Measurements from ENCODE around the gene P2RY12. TPM values are rescaled to one million over a fixed set of nuclear protein-coding genes. Genes with fewer than 3 reads are reported as not detected.

Gene P2RY12
- total RNA-seq, 1 donor from 2014 or later, result not detected

DNA sequence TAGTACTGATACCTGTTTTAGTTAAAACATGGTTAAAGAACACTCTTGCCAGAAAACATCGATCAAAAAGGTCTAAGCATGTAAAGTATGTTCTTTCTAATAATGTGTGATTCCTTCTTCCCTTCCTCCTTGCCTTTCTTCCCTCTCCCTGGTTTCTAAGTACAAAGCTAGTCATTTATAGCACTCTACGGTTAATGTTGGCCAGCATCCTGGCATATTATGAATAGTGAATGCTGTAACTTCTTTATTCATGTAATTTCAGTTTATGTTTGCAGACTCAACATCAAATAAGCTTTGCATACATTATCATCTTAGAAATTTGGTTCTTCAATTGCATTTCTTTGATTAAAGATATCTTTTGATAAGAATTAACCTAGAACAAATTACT lies 27.1 kb downstream of the P2RY12 start:
- TF ChIP-seq, protein P1, sequence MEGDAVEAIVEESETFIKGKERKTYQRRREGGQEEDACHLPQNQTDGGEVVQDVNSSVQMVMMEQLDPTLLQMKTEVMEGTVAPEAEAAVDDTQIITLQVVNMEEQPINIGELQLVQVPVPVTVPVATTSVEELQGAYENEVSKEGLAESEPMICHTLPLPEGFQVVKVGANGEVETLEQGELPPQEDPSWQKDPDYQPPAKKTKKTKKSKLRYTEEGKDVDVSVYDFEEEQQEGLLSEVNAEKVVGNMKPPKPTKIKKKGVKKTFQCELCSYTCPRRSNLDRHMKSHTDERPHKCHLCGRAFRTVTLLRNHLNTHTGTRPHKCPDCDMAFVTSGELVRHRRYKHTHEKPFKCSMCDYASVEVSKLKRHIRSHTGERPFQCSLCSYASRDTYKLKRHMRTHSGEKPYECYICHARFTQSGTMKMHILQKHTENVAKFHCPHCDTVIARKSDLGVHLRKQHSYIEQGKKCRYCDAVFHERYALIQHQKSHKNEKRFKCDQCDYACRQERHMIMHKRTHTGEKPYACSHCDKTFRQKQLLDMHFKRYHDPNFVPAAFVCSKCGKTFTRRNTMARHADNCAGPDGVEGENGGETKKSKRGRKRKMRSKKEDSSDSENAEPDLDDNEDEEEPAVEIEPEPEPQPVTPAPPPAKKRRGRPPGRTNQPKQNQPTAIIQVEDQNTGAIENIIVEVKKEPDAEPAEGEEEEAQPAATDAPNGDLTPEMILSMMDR (conservative IDR thresholded peaks at IDR 0.05), result no peak
- DNase-seq (ENCODE audit: extremely low spot score, unreplicated experiment), result no peak
- no peak overlapping the region for H3K4me3 Mint-ChIP-seq
- H3K4me1 Mint-ChIP-seq (ENCODE audit: unreplicated experiment), result no peaks in the 10 kb centered on the region
- no peak overlapping the region for H3K27ac Mint-ChIP-seq
- H3K9me3 Mint-ChIP-seq, result no peaks in the 10 kb centered on the region
- H3K36me3 Mint-ChIP-seq, result no peaks in the 10 kb centered on the region
- no peaks in the 10 kb centered on the region for H3K27me3 Mint-ChIP-seq

DNA sequence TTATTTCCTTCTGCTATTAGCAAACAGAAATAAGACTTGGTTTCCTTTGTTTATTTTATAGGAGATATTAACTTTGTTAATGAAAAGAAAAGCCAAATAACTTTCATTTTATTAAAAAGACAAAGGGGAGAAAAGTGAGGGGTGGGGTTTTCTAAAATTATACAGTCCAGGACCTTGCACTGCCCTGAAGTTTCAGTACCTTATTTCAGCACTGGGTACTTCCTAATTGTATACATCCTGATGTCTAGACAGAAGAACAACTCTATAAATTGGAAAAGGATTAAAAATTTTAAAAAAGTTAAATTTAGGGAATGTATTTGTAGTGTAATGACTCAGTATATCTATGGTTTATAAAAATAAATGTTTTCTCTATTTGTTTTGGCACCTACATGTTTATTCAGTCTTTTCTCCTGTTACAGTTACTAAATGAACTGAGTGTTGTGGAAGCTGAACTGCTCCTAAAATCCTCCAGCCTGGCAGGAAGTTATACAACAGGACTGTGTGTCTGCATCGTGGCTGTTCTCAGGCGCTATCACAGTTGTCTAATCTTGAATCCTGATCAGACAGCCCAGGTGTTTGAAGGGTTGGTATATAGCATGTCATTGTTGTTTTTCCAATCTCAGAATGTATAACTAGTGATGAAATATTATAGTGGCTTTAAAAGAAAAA lies 27.6 kb downstream of the P2RY12 start:
- no peak overlapping the region for H3K4me3 Mint-ChIP-seq
- TF ChIP-seq, protein P1 (conservative IDR thresholded peaks at IDR 0.05), result no peak
- no peak for DNase-seq (ENCODE audit: extremely low spot score, unreplicated experiment)
- no peak overlapping the region for H3K27ac Mint-ChIP-seq
- H3K9me3 Mint-ChIP-seq, result no peaks in the 10 kb centered on the region
- no peaks in the 10 kb centered on the region for H3K27me3 Mint-ChIP-seq
- no peaks in the 10 kb centered on the region for H3K36me3 Mint-ChIP-seq
- H3K4me1 Mint-ChIP-seq (ENCODE audit: unreplicated experiment), result no peaks in the 10 kb centered on the region

- H3K4me3 Mint-ChIP-seq, result no peak overlapping the region
- H3K4me1 Mint-ChIP-seq (ENCODE audit: unreplicated experiment), result no peaks in the 10 kb centered on the region
- no peaks in the 10 kb centered on the region for H3K9me3 Mint-ChIP-seq
- no peak overlapping the region for H3K27ac Mint-ChIP-seq
- TF ChIP-seq, protein P1 (conservative IDR thresholded peaks at IDR 0.05), result no peak
- no peak for DNase-seq (ENCODE audit: extremely low spot score, unreplicated experiment)
- H3K27me3 Mint-ChIP-seq, result no peaks in the 10 kb centered on the region
- H3K36me3 Mint-ChIP-seq, result no peaks in the 10 kb centered on the region
Observed at GRCh38 chr3:151351648-151352047, 32.9 kb downstream of the P2RY12 start.

DNA sequence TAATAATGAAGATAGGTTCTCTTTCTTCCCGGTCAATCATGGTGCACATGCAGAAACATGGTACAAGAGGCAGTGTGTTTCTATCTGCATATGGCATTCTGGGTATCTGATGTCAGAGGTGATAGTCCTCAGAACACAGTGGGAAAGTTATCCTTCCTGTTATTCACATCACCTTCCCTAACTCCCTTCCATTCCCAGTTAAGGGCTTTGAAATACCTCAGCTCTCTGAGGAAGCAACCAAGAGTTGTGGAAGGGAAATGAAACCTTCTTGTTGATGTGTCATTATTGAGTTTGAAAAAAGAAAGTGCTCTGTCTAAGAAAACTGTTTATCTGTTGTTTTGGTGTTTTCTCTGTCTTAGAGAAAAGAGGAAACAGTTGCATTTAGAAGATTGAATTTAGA lies 33.3 kb downstream of the P2RY12 start:
- Mint-ChIP-seq H3K9me3 (no peaks in the 10 kb centered on the region), H3K27me3 (no peaks in the 10 kb centered on the region), H3K36me3 (no peaks in the 10 kb centered on the region), H3K27ac (no peak overlapping the region), H3K4me3 (no peak overlapping the region), H3K4me1 (ENCODE audit: unreplicated experiment) (no peaks in the 10 kb centered on the region)
- TF ChIP-seq, protein P1 (conservative IDR thresholded peaks at IDR 0.05), result no peak
- DNase-seq (ENCODE audit: extremely low spot score, unreplicated experiment), result no peak

- H3K4me1 Mint-ChIP-seq (ENCODE audit: unreplicated experiment), result no peaks in the 10 kb centered on the region
- no peak for DNase-seq (ENCODE audit: extremely low spot score, unreplicated experiment)
- no peaks in the 10 kb centered on the region for H3K36me3 Mint-ChIP-seq
- TF ChIP-seq, protein P1 (conservative IDR thresholded peaks at IDR 0.05), result no peak
- no peaks in the 10 kb centered on the region for H3K9me3 Mint-ChIP-seq
- no peak overlapping the region for H3K27ac Mint-ChIP-seq
- no peak overlapping the region for H3K4me3 Mint-ChIP-seq
- H3K27me3 Mint-ChIP-seq, result no peaks in the 10 kb centered on the region
Observed at GRCh38 chr3:151350656-151351055, 33.9 kb downstream of the P2RY12 start.
